Inferior parietal cortex (tissue), 1 donor: ENCODE measurements around the gene HSH2D.
A peak's percentile ranks its signal among the peaks of the same experiment; 100 is the strongest.
"Not testable (repeated sequence)": the region's sequence is repeated elsewhere in the genome, so short reads cannot be mapped to it uniquely, and the experiment has no call there.

Experiments
- DNase-seq: peaks from one replicate; pipeline ENCODE4 v3.0.0-alpha.2; 2016; ENCODE audit errors: extremely low spot score

The HSH2D gene

GRCh38 chr19:16154557-16154956, 11.1 kb downstream of the HSH2D start:
- DNase-seq: no peak

DNA sequence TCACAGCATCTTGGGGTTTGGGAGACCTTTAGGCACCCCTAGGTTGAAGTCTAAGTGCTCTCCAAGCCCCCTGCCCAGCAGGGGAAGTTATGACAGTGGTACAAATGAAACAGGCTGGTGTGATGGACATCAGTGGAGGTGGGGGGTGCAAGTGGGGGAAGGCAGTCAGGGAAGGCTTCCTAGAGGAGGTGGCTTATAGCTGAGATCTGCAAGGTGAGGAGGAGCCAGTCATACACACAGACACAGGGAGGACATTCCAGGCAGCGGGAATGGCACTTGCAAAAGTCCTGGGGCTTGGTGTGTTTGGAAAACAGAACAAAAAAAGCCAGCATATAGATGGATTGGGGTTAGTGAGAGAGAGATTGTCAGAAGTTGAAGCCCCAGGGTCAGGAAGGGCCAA, 11.6 kb downstream of the HSH2D start:
- DNase-seq: no peak

DNA sequence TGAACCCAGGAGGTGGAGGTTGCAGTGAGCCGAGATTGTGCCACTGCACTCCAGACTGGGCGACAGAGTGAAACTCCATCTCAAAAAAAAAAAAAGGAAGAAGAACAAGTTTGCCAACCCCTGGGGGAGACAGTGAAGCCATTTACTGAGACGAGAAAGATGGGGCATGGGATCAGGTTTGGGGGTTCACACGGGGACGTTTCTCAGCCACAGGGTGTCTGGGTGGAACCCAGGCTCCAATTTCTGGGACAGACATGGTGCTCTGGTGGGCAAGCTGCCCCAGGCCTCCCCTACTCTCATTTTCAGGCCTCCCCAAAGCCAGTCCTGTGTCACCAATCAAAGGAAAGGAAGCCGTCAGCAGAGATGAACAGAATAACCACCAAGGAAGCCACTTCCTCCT, 13.4 kb downstream of the HSH2D start:
- no peak for DNase-seq

DNA sequence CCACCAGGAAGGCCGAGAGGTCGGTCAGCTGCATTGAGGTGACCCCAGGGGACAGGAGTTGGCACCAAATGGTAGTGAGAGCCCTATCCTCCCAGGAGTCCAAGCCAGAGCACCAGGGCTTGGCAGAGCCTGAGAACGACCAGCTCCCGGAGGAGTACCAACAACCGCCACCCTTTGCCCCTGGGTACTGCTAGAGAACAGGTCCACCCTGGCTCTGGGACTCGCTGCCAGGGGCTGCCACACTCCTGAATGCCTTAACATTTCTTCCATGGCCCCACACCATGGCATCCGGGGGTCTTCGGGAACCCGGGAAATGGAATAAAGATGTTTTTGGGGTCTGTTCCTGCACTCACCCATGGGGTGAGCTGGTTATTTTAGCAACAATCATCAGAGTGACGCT, 14.1 kb downstream of the HSH2D start:
- no peak for DNase-seq

GRCh38 chr19:16159655-16160054, 16.2 kb downstream of the HSH2D start:
- no peak for DNase-seq

GRCh38 chr19:16160445-16160942, 17.0 kb downstream of the HSH2D start:
- no peak for DNase-seq

- no peak for DNase-seq
Observed at GRCh38 chr19:16160943-16161560, 17.6 kb downstream of the HSH2D start.

- DNase-seq: no peak
Observed at GRCh38 chr19:16161840-16162239, 18.4 kb downstream of the HSH2D start.

DNA sequence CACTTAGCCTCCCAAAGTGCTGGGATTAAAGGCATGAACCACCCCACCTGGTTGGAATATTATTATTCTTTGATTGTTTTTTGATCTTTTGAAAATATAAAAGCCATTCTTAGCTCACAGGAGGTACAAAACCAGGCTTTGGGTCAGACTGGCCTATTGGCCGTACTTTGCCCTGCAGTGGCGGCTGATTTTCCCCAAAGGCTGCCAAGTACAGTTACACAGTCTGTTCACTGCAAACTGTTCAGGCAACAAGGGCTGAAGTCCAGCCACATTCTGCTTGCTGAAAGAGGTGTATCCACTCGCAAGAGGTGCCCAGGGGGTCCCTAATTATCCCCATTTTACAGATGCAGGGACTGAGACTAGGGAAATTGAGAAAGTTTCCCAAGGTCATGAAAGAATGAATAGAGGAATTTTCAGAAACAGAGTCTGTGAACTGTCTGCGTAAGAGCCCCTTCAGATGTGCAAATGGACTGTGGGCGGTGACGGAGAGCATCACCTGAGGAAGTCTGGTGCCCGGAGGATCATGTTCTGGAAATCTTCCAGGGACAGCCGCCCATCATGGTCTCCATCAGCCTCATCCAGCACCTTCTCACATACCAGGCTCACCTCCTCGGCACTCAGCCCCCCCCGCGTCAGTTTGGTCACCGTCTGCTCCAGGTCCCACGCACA, 20.9 kb downstream of the HSH2D start:
- DNase-seq: no peak

- DNase-seq: no peak
Observed at GRCh38 chr19:16166417-16166816, 22.9 kb downstream of the HSH2D start.

DNA sequence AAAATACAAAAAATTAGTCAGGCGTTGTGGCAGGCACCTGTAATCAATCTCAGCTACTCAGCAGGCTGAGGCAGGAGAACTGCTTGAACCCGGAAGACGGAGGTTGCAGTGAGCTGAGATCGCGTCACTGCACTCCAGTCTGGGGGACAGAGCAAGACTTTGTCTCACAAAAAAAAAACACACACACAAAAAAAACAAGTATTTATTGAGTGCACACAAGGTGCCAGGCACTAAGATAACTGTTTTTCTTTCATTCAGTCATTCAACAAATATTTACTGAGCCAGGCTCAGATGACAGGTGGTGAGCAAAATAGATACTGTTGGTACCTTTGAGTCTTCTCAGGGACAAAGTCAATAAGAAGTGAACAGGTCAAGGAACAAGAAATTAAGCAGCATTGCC, 23.6 kb downstream of the HSH2D start:
- DNase-seq: no peak

GRCh38 chr19:16168465-16169081, 25.1 kb downstream of the HSH2D start:
- DNase-seq: no peak

DNA sequence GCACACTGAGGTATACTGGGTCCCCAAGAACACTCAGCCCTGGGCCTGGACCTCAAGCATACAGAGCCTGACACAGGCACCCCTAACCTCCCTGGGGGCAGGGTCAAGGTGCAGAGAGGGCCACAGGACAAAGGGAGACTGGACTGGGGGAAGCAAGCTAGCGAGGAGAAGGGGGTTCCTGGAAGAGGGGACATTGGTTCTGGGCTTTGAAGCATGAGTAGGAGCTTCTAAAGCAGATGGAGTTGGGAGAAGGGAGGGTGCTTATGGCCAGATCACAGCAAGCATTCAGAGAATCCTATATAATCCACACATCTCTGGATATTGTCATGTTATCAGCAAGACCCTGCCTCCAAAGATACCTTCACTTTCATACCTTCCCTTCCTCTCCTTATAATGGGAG, 26.6 kb downstream of the HSH2D start:
- DNase-seq: no peak

- DNase-seq: no peak
Observed at GRCh38 chr19:16175954-16176353, 32.5 kb downstream of the HSH2D start.

DNA sequence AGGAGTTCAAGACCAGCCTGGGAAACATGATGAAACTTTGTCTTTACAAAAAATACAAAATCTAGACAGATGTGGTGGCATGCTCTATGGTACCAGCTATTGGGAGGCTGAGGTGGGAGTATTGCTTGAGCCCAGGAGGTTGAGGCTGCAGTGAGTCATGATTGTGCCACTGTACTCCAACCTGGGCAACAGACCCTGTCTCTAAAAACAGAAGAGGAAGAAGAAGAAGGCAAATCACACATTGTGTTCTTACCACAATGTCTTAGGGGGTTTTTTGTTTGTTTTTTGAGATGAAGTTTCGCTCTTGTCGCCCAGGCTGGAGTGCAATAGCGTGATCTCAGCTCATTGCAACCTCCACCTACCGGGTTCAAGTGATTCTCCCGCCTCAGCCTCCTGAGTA, 35.4 kb downstream of the HSH2D start:
- DNase-seq: not testable (repeated sequence)

- DNase-seq: no peak
Observed at GRCh38 chr19:16180611-16181010, 37.1 kb downstream of the HSH2D start.

DNA sequence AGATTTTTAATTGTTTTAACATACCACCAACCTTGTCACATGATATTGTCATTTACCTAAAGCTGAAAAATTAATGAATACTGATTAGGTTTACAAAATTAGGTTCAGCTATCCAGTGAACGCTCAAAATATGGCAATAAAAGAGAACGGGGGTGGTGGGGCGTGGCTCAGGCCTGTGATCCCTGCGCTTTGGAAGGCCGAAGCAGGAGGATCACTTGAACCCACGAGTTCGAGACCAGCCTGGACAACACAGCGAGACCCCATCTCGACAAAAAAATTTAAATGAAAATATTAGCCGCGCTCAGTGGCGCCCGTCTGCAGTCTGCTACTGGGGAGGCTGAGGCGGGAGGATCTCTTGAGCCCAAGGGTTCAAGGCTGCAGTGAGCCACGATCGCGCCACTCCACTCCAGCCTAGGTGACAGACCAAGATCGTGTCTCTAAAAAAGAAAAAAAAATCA, 41.2 kb downstream of the HSH2D start:
- no peak for DNase-seq

GRCh38 chr19:16185123-16185767, 41.8 kb downstream of the HSH2D start, which contains the start of gene FAM32A:
FAM32A (plus strand) TSS chr19:16185410; CDS start chr19:16185443, 33 bp downstream.
- DNase-seq: peak; percentile 99

GRCh38 chr19:16185768-16186123, 42.3 kb downstream of the HSH2D start:
- no peak for DNase-seq

DNA sequence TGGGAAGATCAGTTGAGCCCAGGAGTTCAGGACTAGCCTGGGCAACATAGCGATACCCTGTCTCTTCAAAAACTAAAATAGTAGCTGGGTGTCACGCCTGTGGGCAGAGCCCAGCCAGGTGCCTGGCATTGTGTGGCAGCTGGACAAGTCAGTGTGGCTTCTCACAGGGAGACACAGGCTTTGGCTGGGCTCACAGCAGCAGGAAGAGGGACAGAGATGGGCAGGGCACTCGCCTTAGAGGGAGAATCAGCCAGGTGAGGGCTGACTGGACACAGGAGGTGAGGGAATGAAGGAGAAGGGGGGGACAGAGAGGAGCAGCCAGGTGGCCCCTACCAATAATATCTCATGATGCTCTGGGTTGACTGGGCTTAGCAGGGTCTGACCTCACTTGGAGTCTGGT, 45.0 kb downstream of the HSH2D start:
- no peak for DNase-seq

GRCh38 chr19:16190198-16190597, 46.7 kb downstream of the HSH2D start:
- no peak for DNase-seq

GRCh38 chr19:16190736-16191135, 47.3 kb downstream of the HSH2D start:
- DNase-seq: no peak
